HAP-1 (cell line): ENCODE measurements around the gene SLC18A3.
A peak's percentile ranks its signal among the peaks of the same experiment; 100 is the strongest.

ENCODE experiments used
- DNase-seq, 2 experiments: peaks; one replicate each; pipeline ENCODE4 v3.0.0-alpha.2; 2016 to 2020; ENCODE audit warnings: low spot score in 2 of 2
- H3K27me3 ChIP-seq: fragments of 250-450 bp; sonication (Bioruptor Pico); 2 replicates; pipeline ENCODE4 v1.5.1; 2020; ENCODE audit warnings: low read depth, mild to moderate bottlenecking, moderate library complexity
- H3K36me3 ChIP-seq: fragments of 250-450 bp; sonication (Bioruptor Pico); replicated peaks from 2 replicates; pipeline ENCODE4 v1.5.1; 2020; ENCODE audit warnings: mild to moderate bottlenecking
- H3K4me1 ChIP-seq: fragments of 250-450 bp; sonication (Bioruptor Pico); 2 replicates; pipeline ENCODE4 v1.5.1; 2020; ENCODE audit warnings: mild to moderate bottlenecking
- H3K4me3 ChIP-seq: fragments of 250-450 bp; sonication (Bioruptor Pico); 2 replicates; pipeline ENCODE4 v1.5.1; 2020; ENCODE audit warnings: mild to moderate bottlenecking, moderate library complexity
- H3K9me3 ChIP-seq: fragments of 250-450 bp; sonication (Bioruptor Pico); 2 replicates; pipeline ENCODE4 v1.5.1; 2020; ENCODE audit warnings: mild to moderate bottlenecking, moderate library complexity
- in situ Hi-C: fragments of 300-500 bp; cut with MboI; formaldehyde crosslinking; loops from 3 replicates; pipeline ENCODE4 v1.14.3; 2020; ENCODE audit warnings: low sequenced_read_pairs, inconsistent platforms, mixed read lengths

SLC18A3 gene

GRCh38 chr10:49585387-49585786, 24.7 kb upstream of the SLC18A3 start:
- Histone ChIP-seq H3K27me3 (no peaks in the 10 kb centered on the region), H3K36me3 (no peaks in the 10 kb centered on the region), H3K4me3 (no peak overlapping the region), H3K9me3 (no peaks in the 10 kb centered on the region), H3K4me1 (peaks cover 7% of the 10 kb centered on the region)
- in situ Hi-C loops, result loop anchor here (25.0 kb wide), 1 partner anchor 477 kb away; the partner anchor contains the start of gene WASHC2A
- DNase-seq, result no peak

GRCh38 chr10:49587981-49588380, 22.1 kb upstream of the SLC18A3 start:
- in situ Hi-C loops, result loop anchor here (25.0 kb wide), 1 partner anchor 474 kb away; the partner anchor contains the start of gene WASHC2A
- DNase-seq, result no peak

GRCh38 chr10:49592726-49593563, 17.2 kb upstream of the SLC18A3 start:
- Histone ChIP-seq H3K27me3 (no peaks in the 10 kb centered on the region), H3K9me3 (no peaks in the 10 kb centered on the region; the same call in 1 of the 2 replicates), H3K36me3 (no peaks in the 10 kb centered on the region), H3K4me3 (no peak overlapping the region), H3K4me1 (no peaks in the 10 kb centered on the region)
- in situ Hi-C loops, result loop anchor here (10.0 to 25.0 kb wide), 2 partner anchors 469 to 632 kb away; partner anchors contain the start of gene WASHC2A
- peak; percentile 41 to 84 for DNase-seq

More at GRCh38 chr10:49587981-49588380, 22.1 kb upstream of the SLC18A3 start:
- Histone ChIP-seq H3K9me3 (no peaks in the 10 kb centered on the region), H3K27me3 (no peaks in the 10 kb centered on the region), H3K4me1 (peaks cover 4% of the 10 kb centered on the region), H3K36me3 (no peaks in the 10 kb centered on the region), H3K4me3 (no peak overlapping the region)

- in situ Hi-C loops, result loop anchor here (10.0 to 25.0 kb wide), 2 partner anchors 469 to 631 kb away; partner anchors contain the start of gene WASHC2A
- Histone ChIP-seq H3K9me3 (no peaks in the 10 kb centered on the region; the same call in 1 of the 2 replicates), H3K4me1 (no peaks in the 10 kb centered on the region), H3K4me3 (no peak overlapping the region), H3K36me3 (no peaks in the 10 kb centered on the region), H3K27me3 (no peaks in the 10 kb centered on the region)
- DNase-seq, result no peak
Measured at GRCh38 chr10:49593564-49593875, 16.6 kb upstream of the SLC18A3 start.

- Histone ChIP-seq H3K27me3 (no peaks in the 10 kb centered on the region), H3K4me3 (no peak overlapping the region), H3K36me3 (no peaks in the 10 kb centered on the region), H3K4me1 (no peaks in the 10 kb centered on the region), H3K9me3 (no peaks in the 10 kb centered on the region; the same call in 1 of the 2 replicates)
- in situ Hi-C loops, result loop anchor here (10.0 to 25.0 kb wide), 2 partner anchors 468 to 631 kb away; partner anchors contain the start of gene WASHC2A
- no peak for DNase-seq
Measured at GRCh38 chr10:49593998-49594397, 16.1 kb upstream of the SLC18A3 start.

- Histone ChIP-seq H3K9me3 (no peaks in the 10 kb centered on the region; the same call in 1 of the 2 replicates), H3K27me3 (no peaks in the 10 kb centered on the region), H3K4me3 (no peak overlapping the region), H3K4me1 (no peaks in the 10 kb centered on the region), H3K36me3 (no peaks in the 10 kb centered on the region)
- in situ Hi-C loops, result loop anchor here (10.0 to 25.0 kb wide), 2 partner anchors 468 to 630 kb away; partner anchors contain the start of gene WASHC2A
- peak; percentile 42 to 76 for DNase-seq
Measured at GRCh38 chr10:49594594-49594993, 15.5 kb upstream of the SLC18A3 start.

GRCh38 chr10:49595003-49595712, 15.0 kb upstream of the SLC18A3 start:
- no peaks in the 10 kb centered on the region; the same call in 1 of the 2 replicates for H3K9me3 ChIP-seq
- no peaks in the 10 kb centered on the region for H3K4me1 ChIP-seq
- H3K36me3 ChIP-seq, result no peaks in the 10 kb centered on the region
- in situ Hi-C loops, result loop anchor here (10.0 to 25.0 kb wide), 2 partner anchors 467 to 630 kb away; partner anchors contain the start of gene WASHC2A
- no peaks in the 10 kb centered on the region for H3K27me3 ChIP-seq
- no peak for DNase-seq
- H3K4me3 ChIP-seq, result no peak overlapping the region

- Histone ChIP-seq H3K4me1 (no peaks in the 10 kb centered on the region), H3K4me3 (no peak overlapping the region), H3K27me3 (no peaks in the 10 kb centered on the region), H3K9me3 (no peaks in the 10 kb centered on the region; the same call in 1 of the 2 replicates), H3K36me3 (no peaks in the 10 kb centered on the region)
- DNase-seq, result no peak
- in situ Hi-C loops, result loop anchor here (10.0 to 25.0 kb wide), 2 partner anchors 466 to 629 kb away; partner anchors contain the start of gene WASHC2A
Measured at GRCh38 chr10:49595713-49596492, 14.2 kb upstream of the SLC18A3 start.

GRCh38 chr10:49596493-49596809, 13.7 kb upstream of the SLC18A3 start:
- in situ Hi-C loops, result loop anchor here (10.0 to 25.0 kb wide), 2 partner anchors 466 to 628 kb away; partner anchors contain the start of gene WASHC2A
- Histone ChIP-seq H3K9me3 (no peaks in the 10 kb centered on the region; the same call in 1 of the 2 replicates), H3K27me3 (no peaks in the 10 kb centered on the region), H3K4me3 (no peak overlapping the region), H3K4me1 (no peaks in the 10 kb centered on the region), H3K36me3 (no peaks in the 10 kb centered on the region)
- DNase-seq, result no peak

- H3K4me3 ChIP-seq, result no peak overlapping the region
- H3K27me3 ChIP-seq, result no peaks in the 10 kb centered on the region
- in situ Hi-C loops, result loop anchor here (10.0 to 25.0 kb wide), 2 partner anchors 465 to 628 kb away; partner anchors contain the start of gene WASHC2A
- H3K36me3 ChIP-seq, result no peaks in the 10 kb centered on the region
- H3K4me1 ChIP-seq, result no peaks in the 10 kb centered on the region
- H3K9me3 ChIP-seq, result no peaks in the 10 kb centered on the region; the same call in 1 of the 2 replicates
- DNase-seq, result no peak
Measured at GRCh38 chr10:49596836-49597235, 13.3 kb upstream of the SLC18A3 start.

- Histone ChIP-seq H3K4me1 (no peaks in the 10 kb centered on the region), H3K4me3 (no peak overlapping the region), H3K27me3 (no peaks in the 10 kb centered on the region), H3K36me3 (no peaks in the 10 kb centered on the region), H3K9me3 (no peaks in the 10 kb centered on the region; the same call in 1 of the 2 replicates)
- no peak for DNase-seq
- in situ Hi-C loops, result loop anchor here (10.0 to 25.0 kb wide), 2 partner anchors 465 to 627 kb away; partner anchors contain the start of gene WASHC2A
Measured at GRCh38 chr10:49597426-49598163, 12.5 kb upstream of the SLC18A3 start.

GRCh38 chr10:49598164-49598856, 11.8 kb upstream of the SLC18A3 start:
- Histone ChIP-seq H3K27me3 (peaks cover 3% of the 10 kb centered on the region; the same call in 1 of the 2 replicates), H3K36me3 (no peaks in the 10 kb centered on the region), H3K4me1 (no peaks in the 10 kb centered on the region), H3K9me3 (no peaks in the 10 kb centered on the region), H3K4me3 (no peak overlapping the region)
- in situ Hi-C loops, result loop anchor here (10.0 to 25.0 kb wide), 2 partner anchors 464 to 626 kb away; partner anchors contain the start of gene WASHC2A
- no peak for DNase-seq
